Ishikawa (cell line): ENCODE results near the gene ABHD17C.

ENCODE experiments used
- CEBPB ChIP-seq: IDR thresholded peaks from 2 replicates; pipeline ENCODE4 v1.6.1; 2012
- EGR1 ChIP-seq: IDR thresholded peaks from 2 replicates; pipeline ENCODE4 v1.6.1; 2012
- EP300 ChIP-seq: IDR thresholded peaks from 2 replicates; pipeline ENCODE4 v1.6.1; 2012; ENCODE audit warnings: borderline replicate concordance
- FOXM1 ChIP-seq: IDR thresholded peaks from 2 replicates; pipeline ENCODE4 v1.6.1; 2012; ENCODE audit warnings: low read depth, borderline replicate concordance
- MAX ChIP-seq: IDR thresholded peaks from 2 replicates; pipeline ENCODE4 v1.6.1; 2012
- RAD21 ChIP-seq: IDR thresholded peaks from 2 replicates; pipeline ENCODE4 v1.6.1; 2012; ENCODE audit warnings: low read depth
- REST ChIP-seq: IDR thresholded peaks from 2 replicates; pipeline ENCODE4 v1.6.1; 2012; ENCODE audit warnings: low read depth, mild to moderate bottlenecking
- TAF1 ChIP-seq: IDR thresholded peaks from 2 replicates; pipeline ENCODE4 v1.6.1; 2012; ENCODE audit warnings: low read depth, mild to moderate bottlenecking
- YY1 ChIP-seq: IDR thresholded peaks from 2 replicates; pipeline ENCODE4 v1.6.1; 2012; ENCODE audit warnings: low read depth
- TF ChIP-seq, protein P1 (sequence below): IDR thresholded peaks from 2 replicates; pipeline ENCODE4 v1.6.1; 2012

DNA sequence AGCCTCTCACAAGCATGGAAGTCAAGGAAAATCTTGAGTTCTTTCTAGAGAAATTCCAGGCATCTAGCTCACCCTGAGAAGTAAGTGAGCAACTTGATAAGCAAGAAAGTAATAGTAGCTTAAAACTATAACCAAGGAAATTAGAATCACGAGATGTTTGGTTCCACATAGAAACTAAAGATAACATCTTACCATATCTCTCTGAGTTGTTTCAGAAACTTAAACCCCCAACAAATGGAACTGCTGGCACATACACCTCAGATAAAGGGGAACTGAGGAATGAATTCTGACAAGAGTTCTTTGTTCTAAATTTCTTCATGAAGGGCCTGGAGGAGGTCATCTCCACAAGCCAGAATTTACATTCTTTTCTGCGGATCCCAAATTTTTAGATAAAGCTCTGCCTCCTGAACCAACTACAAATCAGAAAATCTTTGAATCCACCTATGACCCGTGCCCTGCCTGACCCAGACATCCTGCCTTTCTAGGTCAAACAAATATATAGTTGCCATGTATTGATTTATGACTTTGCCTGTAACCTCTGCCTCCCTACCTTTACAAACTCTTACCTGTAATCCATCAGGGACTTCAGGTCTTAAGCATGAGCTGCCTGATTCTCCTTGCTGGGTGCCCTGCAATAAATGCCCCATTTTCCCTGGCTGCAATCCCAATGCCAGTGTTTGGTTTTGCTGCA, 26.4 kb upstream of the ABHD17C start:
- TF ChIP-seq EP300: no peak
- no peak for TF ChIP-seq EGR1
- no peak for TF ChIP-seq REST
- TF ChIP-seq YY1: no peak
- TF ChIP-seq, protein P1, sequence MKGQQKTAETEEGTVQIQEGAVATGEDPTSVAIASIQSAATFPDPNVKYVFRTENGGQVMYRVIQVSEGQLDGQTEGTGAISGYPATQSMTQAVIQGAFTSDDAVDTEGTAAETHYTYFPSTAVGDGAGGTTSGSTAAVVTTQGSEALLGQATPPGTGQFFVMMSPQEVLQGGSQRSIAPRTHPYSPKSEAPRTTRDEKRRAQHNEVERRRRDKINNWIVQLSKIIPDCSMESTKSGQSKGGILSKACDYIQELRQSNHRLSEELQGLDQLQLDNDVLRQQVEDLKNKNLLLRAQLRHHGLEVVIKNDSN: no peak
- TF ChIP-seq TAF1: no peak
- no peak for TF ChIP-seq CEBPB
- no peak for TF ChIP-seq MAX
- TF ChIP-seq RAD21: no peak
- TF ChIP-seq FOXM1: no peak
